Measurements from ENCODE around the gene FLCN. TPM values are rescaled to one million over a fixed set of nuclear protein-coding genes. Genes with fewer than 3 reads are reported as not detected.

Gene FLCN
- 66.5 and 68.5 TPM in 2 replicates for total RNA-seq
- 16.4 and 17.5 TPM in 2 replicates for polyA plus RNA-seq
- polyA plus RNA-seq (2012), result 28.3 and 34.2 TPM in 2 replicates
- 54.8 and 71.1 TPM in 2 replicates for polyA minus RNA-seq (ENCODE audit: low replicate concordance)

GRCh38 chr17:17237026-17237799, at the start of gene FLCN:
FLCN (minus strand) TSS chr17:17237168; CDS start chr17:17228137, 9,031 bp downstream.
- peak; percentile 85 to 92 for DNase-seq (ENCODE audit: low read depth in 2 of 2)
- Histone ChIP-seq H3K4me3 (replicated peaks in 1 of 4; ENCODE audit: control extremely low read depth in 1 of 4, insufficient read depth in 1 of 4, low read depth in 3 of 4, low read length in 4 of 4) (peak within 1 kb of the TSS; percentile 85 to 98 (median 89)), H3K4me2 (ENCODE audit: extremely low read depth, insufficient read depth, low read length) (peak within 1 kb of the TSS; percentile 99), H3K27me3 (ENCODE audit: control insufficient read depth, insufficient read depth, low read length) (no peaks in the 10 kb centered on the region), H4K20me1 (ENCODE audit: control insufficient read depth, extremely low read depth, insufficient read depth, low read length) (peaks cover 5% of the 10 kb centered on the region), H3K4me1 (ENCODE audit: control insufficient read depth, extremely low read depth, insufficient read depth, low read length) (peaks cover 2% of the 10 kb centered on the region), H3K9me3 (ENCODE audit: control insufficient read depth, insufficient read depth, low read depth, low read length) (no peaks in the 10 kb centered on the region), H3K79me2 (ENCODE audit: control insufficient read depth, insufficient read depth, low read length) (peaks cover 42% of the 10 kb centered on the region), H3K9ac (ENCODE audit: insufficient read depth, low read length) (peak within 1 kb of the TSS; percentile 99), H3K27ac (ENCODE audit: insufficient read depth, low read length) (peak within 1 kb of the TSS; percentile 100), H2AFZ (ENCODE audit: low read length) (peak within 1 kb of the TSS; percentile 98), H3K36me3 (ENCODE audit: control insufficient read depth, insufficient read depth, low read length) (peaks cover 2% of the 10 kb centered on the region)
- TF ChIP-seq EZH2 (IDR thresholded peaks at IDR 0.05; ENCODE audit: low read length, missing control alignments) (no peak), CTCF (conservative IDR thresholded peaks at IDR 0.05 in 1 of 2, IDR thresholded peaks at IDR 0.05 in 1 of 2; ENCODE audit: low read depth in 1 of 2, low read length in 2 of 2) (no peak)

- no peak overlapping the region for H3K4me2 ChIP-seq (ENCODE audit: extremely low read depth, insufficient read depth, low read length)
- H3K4me3 ChIP-seq (replicated peaks in 1 of 4; ENCODE audit: control extremely low read depth in 1 of 4, insufficient read depth in 1 of 4, low read depth in 3 of 4, low read length in 4 of 4), result no peak overlapping the region
- H3K36me3 ChIP-seq (ENCODE audit: control insufficient read depth, insufficient read depth, low read length), result no peaks in the 10 kb centered on the region
- no peaks in the 10 kb centered on the region for H4K20me1 ChIP-seq (ENCODE audit: control insufficient read depth, extremely low read depth, insufficient read depth, low read length)
- no peaks in the 10 kb centered on the region for H3K27me3 ChIP-seq (ENCODE audit: control insufficient read depth, insufficient read depth, low read length)
- no peak for TF ChIP-seq CTCF (conservative IDR thresholded peaks at IDR 0.05 in 1 of 2, IDR thresholded peaks at IDR 0.05 in 1 of 2; ENCODE audit: low read depth in 1 of 2, low read length in 2 of 2)
- TF ChIP-seq EZH2 (IDR thresholded peaks at IDR 0.05; ENCODE audit: low read length, missing control alignments), result no peak
- H3K9me3 ChIP-seq (ENCODE audit: control insufficient read depth, insufficient read depth, low read depth, low read length), result no peaks in the 10 kb centered on the region
- H3K4me1 ChIP-seq (ENCODE audit: control insufficient read depth, extremely low read depth, insufficient read depth, low read length), result peaks cover 3% of the 10 kb centered on the region
- no peak overlapping the region for H3K27ac ChIP-seq (ENCODE audit: insufficient read depth, low read length)
- H3K79me2 ChIP-seq (ENCODE audit: control insufficient read depth, insufficient read depth, low read length), result no peaks in the 10 kb centered on the region
- no peak overlapping the region for H3K9ac ChIP-seq (ENCODE audit: insufficient read depth, low read length)
- DNase-seq (ENCODE audit: low read depth in 2 of 2), result no peak
- no peak overlapping the region for H2AFZ ChIP-seq (ENCODE audit: low read length)
Measured at GRCh38 chr17:17285951-17286350, 49.0 kb upstream of the FLCN start.

GRCh38 chr17:17280613-17281549, 43.9 kb upstream of the FLCN start, which contains the start of gene COPS3:
COPS3 (minus strand) TSS chr17:17281246; CDS start chr17:17281186, 60 bp downstream.
- peaks cover 42% of the 10 kb centered on the region for H3K79me2 ChIP-seq (ENCODE audit: control insufficient read depth, insufficient read depth, low read length)
- peak within 1 kb of the TSS; percentile 89 to 98 (median 96) for H3K4me3 ChIP-seq (replicated peaks in 1 of 4; ENCODE audit: control extremely low read depth in 1 of 4, insufficient read depth in 1 of 4, low read depth in 3 of 4, low read length in 4 of 4)
- peaks cover 1% of the 10 kb centered on the region for H3K36me3 ChIP-seq (ENCODE audit: control insufficient read depth, insufficient read depth, low read length)

More at GRCh38 chr17:17280613-17281549, 43.9 kb upstream of the FLCN start, which contains the start of gene COPS3:
- H3K4me2 ChIP-seq (ENCODE audit: extremely low read depth, insufficient read depth, low read length), result peak within 1 kb of the TSS; percentile 99
- no peak for TF ChIP-seq EZH2 (IDR thresholded peaks at IDR 0.05; ENCODE audit: low read length, missing control alignments)
- no peak for TF ChIP-seq CTCF (conservative IDR thresholded peaks at IDR 0.05 in 1 of 2, IDR thresholded peaks at IDR 0.05 in 1 of 2; ENCODE audit: low read depth in 1 of 2, low read length in 2 of 2)
- H2AFZ ChIP-seq (ENCODE audit: low read length), result peak within 1 kb of the TSS; percentile 99
- H3K27me3 ChIP-seq (ENCODE audit: control insufficient read depth, insufficient read depth, low read length), result no peaks in the 10 kb centered on the region
- peak within 1 kb of the TSS; percentile 99 for H3K27ac ChIP-seq (ENCODE audit: insufficient read depth, low read length)
- H4K20me1 ChIP-seq (ENCODE audit: control insufficient read depth, extremely low read depth, insufficient read depth, low read length), result no peaks in the 10 kb centered on the region
- H3K4me1 ChIP-seq (ENCODE audit: control insufficient read depth, extremely low read depth, insufficient read depth, low read length), result peaks cover 6% of the 10 kb centered on the region
- peak within 1 kb of the TSS; percentile 98 for H3K9ac ChIP-seq (ENCODE audit: insufficient read depth, low read length)
- DNase-seq (ENCODE audit: low read depth in 2 of 2), result peak; percentile 96 to 97
- H3K9me3 ChIP-seq (ENCODE audit: control insufficient read depth, insufficient read depth, low read depth, low read length), result no peaks in the 10 kb centered on the region
